GM19238 (cell line): ENCODE measurements around the gene HOXC12.

Experiments
- DNase-seq: peaks from one replicate; pipeline ENCODE4 v3.0.0; 2011; ENCODE audit warnings: low spot score; ENCODE audit not compliant: insufficient read length

Gene HOXC12

DNA sequence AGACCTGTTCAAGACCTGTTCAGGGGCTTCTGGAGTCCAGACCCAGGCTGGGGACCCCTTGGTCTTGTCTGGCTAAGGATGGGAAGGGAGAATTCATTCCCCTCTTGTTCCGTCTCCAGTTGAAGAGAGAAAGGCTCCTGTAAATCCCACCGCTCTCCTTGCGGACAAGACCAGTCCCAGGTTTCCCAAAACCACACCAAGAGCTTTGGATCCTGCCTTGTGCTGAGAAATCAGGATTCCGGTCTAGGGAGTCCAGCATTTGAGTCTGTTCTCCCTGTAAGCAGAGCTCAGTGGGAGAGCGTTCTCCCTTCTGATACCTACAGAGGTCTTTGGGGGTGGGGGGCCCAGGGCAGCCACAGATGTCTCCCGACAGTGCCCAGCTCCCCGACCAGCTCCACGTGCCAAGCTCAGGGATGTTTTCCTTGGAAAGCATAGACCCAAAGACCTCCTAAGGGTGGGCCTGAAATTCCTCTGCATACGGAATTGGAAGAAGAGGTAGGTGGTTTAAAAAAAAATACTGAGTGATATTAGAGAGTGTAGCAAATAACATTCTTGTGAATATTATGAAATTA lies 14.2 kb upstream of the HOXC12 start:
- DNase-seq = no peak

DNA sequence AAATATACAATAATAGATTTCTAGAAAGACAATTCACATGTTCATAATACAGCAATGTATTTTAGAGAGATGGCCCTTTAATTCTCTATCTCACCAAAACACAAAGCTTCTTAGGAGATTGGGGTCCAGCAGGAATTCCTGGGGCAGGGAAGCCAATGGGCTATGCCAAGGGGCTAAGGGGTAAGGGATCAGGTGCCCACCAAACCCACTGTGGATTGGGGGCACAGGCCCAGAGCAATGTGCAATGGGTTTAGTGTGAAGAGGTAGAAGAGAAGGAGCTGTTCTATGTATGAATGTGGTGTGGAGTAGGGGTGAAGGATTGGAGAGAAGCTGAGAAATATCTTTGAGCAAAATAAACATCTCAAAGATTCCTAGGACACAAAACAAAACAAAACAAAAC lies 13.5 kb upstream of the HOXC12 start:
- DNase-seq = no peak

DNA sequence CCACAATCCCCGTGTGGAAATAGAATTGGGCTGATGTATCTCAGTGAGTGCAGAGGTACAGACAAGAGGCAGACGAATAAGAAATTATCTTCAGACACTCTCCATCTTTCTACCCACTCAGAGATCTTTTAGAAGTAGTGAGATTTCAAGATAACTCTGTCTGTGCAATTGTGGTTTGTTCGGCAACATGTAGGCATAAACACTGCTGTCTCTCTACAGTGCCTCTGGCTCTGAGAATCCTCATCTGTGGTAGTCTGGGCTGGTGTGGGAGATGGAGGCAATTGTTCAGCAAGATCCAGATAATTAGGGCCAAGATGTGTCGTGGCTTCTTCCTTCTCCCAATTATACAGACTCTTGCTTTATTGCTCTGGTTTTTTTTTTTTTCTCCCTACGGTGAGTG lies 13.0 kb upstream of the HOXC12 start:
- no peak for DNase-seq

DNA sequence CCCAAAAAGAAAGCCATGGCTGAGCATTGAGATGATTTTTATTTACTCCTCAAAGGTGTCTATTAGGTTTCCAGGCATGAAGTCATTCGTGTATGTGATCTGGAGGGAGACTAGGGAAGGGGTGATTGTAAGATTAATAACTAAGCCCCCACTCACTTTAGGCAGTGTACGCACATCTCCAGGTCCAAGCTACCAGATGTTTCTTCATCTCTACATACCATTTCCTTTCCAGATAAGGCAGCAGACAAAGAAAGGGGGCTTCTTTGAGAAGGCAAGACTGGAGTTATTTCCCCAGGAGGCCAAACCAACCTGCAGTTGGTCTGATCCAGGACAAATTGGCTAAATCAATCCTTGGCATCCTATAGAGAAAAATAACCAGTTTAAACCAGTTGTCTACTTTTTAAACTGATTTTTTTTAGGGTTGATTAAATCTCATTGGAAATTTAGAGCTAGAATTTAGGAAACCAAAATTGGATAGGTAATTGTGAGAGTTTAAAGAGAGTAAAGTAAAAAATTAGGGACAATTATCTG lies 12.2 kb upstream of the HOXC12 start:
- no peak for DNase-seq

DNA sequence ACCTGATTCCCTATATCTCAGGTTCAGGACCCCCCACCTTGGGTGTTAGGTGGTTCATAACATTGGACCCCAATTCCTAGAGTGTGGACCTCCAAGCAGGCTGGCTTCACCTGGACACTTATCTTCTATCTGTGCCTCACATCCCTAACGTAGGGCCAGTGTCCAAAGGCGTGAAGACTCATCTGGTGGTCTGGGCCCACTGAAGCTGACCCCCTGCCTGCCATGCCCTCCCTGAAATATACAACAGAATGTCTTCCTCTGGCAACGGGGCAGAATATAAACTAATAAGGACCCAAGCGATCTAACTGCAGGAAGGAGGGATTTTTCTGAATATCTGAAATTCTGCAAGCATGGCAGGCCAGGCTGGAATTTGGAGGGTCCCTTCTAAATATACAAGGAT lies 10.5 kb upstream of the HOXC12 start:
- DNase-seq = no peak

DNA sequence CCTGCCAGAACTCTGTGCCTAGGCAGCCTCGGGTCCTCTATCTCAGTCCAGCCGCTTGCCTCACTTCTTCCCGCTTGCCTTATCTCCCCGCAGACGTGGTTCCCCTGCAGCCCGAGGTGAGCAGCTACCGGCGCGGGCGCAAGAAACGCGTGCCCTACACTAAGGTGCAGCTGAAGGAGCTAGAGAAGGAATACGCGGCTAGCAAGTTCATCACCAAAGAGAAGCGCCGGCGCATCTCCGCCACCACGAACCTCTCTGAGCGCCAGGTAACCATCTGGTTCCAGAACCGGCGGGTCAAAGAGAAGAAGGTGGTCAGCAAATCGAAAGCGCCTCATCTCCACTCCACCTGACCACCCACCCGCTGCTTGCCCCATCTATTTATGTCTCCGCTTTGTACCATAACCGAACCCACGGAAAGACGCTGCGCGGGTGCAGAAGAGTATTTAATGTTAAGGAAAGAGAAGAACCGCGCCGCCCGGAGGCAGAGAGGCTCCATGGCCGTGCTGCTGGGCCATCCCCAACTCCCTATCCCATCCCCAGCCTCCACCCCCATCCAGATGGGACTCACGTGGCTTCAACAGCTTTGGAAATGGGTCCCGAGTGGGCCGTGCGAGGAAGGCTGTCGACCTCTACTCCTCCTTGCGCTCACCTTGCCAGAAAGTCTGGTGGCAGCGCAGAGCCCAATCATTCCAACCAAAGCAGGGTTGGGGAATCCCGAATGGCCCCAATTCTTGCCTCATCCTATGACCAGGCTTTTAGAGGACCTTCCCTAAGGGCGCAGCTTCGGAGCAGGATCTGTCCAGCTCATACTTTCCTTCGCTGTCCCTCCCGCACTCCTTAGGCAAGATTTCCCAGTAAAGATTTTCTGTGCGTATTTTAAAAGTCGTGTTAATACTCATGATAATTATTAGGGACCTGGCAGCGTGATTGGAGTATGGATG lies 9.5 kb upstream of the HOXC12 start:
- no peak for DNase-seq

DNA sequence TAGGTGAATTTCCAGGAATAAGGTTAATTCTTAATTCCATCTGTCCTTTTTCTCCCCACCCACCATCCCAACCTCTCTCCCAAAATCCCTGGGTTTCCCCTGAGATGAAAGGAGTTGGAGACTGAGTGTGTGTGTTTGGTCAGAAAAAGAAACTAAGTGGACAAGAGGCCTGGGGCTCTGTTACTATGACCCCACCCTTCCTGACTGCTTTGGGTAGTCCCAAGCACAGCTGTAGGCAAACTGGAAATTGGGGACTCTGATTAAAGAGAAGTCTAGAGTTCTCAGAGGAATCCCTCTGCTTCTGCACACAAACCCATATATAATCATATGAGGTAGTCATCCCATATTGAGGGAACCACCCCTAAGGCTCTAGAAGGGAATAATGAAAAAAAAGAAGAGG lies 7.0 kb upstream of the HOXC12 start:
- DNase-seq = no peak

DNA sequence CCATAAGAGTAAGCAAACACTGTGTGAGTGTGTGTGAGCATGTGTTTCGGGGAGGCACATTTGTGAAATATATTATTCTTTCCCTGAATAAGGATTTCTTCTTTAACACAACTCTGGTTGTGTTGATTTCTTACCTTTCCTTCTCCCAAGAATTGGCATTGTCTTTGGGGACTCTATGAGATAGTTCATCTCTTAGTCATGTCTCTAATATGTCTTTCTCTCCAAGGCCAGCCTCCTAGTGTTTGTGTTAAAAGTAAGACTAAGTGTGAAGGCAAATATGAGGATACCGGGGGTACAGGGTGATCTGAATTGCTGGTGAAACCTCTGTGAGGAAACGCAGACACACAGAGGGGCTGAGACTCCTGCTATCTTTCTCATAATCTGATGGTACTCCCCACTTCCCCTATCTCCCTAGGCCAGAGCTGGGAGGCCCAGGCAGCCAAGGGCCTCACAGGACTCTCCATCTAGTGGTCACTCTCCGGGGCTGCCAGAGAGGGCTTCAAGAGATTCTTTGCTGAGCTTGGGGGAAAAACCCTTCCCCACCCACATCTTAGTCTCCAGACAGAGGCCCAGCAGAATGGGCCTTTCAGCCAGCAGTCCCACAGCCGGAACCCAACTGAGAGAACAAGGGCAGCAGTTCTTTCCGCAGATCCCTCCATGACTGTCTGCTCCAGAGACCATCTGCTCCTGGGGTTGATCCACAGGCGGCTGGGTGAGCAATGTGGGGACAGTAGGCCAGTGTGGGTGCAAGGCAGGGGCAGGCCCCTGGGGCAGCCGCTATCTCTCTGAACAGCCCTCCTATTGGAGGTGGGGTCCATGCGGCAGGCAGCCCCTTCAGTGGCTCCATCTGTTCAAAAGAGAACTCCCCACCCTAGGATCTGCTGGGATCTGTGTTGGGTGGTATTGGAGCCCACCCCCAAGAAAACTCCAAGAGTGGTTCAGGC lies 5.8 kb upstream of the HOXC12 start:
- DNase-seq = no peak

DNA sequence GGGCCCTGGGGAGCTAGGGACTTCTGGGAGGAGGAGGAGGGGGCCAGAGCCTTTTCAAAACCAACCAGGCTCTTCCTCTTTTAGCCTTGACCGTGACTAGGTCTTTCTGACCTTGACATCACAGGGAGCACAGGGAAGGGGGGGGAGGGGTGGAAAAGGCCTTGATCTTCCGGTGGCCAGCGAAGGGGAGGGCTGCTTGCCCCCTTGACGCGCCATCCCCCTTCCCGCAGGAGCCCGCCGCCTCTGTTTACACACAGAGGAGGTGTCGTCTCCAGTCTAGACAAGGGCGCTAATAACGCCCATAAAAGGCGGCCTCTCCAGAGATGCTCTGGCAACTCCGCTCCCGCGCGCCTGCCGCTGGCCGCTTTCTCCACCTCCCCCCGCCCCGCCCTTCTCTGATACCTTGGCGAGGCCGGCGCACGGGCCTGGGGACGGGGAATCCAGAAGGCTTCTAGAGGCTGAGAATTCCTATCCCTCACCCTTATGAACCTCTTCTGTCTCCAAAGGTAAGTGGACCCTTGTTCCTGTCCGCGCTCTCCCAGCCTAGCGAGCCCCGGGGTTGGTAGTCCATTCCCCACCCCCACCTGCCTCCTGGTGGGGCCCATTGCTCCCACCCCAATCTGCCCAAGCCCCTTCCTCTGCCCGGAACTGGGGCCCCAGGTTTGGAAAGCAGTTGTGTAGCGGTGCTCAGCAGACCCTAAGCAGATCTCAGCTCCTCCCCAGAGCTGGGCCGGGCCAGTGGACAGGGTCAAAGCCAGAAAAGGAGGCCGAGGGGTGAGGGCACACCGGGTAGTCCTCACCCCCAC lies 4.9 kb upstream of the HOXC12 start:
- no peak for DNase-seq

DNA sequence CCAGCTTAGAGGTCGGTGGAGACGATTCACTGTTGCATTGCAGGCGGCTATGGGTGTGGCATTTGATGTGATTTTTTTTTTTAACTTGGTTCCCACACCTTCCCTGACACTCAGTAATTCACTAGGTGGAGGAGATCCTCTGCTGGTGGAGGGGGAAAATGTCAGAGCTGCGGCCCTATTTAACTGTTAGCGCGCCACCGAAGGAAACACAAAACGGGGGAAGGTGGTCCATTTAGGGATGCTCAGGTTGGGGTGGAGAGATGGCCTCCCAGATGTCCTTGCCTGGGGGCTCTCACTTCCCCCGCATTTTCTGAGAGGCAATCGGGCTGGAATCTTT lies 4.3 kb upstream of the HOXC12 start:
- no peak for DNase-seq

DNA sequence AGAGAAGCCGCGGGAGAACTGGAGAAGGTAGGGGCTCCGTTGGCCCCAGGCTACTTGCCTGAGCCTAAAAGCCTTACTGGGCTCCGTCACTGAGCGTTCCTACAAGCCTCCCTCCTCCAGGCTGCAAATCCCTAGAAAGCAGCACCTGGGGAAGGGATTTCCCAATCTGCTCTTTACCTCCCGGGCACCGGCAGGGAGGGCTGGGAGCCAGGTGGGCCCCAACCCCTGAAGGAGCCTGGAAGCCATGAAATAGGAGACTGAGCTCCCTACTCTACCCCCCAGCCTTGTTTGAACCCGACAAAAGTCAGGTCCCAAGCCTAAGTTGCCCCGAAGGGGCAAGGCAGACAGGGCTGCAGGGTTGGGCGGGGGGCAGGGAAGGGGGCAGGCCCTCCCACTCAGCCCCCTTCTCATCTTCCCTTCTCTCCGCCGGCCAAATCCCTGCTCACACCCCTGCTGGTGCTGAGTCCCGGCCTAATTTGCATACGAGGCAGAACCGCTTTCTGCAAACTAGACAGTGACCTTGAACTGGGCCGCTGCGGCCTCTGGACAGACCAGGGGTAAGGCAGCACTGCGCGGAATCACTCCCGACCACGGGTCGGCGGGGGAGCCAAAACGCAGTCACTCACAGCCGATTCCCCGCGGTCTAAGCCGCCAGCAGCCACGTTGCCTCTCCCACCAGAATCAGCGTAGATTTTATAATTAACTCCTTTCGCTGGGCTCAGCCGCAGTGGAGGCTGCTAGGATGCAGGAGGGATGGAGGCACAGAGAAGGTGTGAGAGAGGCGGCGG lies 3.7 kb upstream of the HOXC12 start:
- no peak for DNase-seq

DNA sequence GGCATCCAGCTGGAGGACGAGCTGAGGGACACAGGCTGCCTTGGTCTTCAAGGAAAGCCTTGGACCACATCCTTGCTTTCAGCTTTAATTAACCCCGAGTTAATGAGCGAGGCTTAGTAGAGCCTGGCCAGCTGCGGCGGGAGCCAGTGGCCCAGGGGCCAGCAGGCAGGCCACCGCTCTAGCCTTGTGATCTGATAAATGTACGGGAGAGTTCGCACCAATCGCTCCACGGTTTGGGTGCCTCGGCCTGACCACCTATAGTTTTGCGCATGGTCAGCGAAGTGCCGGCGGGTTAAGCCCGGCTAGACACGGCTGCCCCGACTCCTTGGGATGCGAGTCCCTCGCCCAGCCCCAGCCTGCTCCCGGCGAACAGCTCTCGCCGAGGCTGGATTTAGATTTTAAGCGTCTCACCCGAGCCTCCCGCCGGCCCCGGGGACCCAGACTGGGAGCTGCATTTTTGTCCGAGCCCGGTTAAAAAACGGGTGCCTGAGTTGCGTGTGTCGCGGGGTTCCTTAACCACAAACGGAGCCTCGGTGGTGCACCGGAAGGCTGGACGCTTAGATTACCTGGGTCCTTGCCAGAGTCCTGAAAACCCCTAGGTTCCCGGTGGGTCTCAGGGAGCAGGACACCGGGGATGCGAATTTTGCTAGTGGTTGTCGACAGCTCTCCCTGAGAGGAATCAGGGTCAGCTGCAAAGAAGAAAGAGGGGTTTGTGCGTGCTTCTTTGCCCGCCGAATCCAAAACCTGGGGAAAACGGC lies 2.9 kb upstream of the HOXC12 start:
- DNase-seq = no peak

DNA sequence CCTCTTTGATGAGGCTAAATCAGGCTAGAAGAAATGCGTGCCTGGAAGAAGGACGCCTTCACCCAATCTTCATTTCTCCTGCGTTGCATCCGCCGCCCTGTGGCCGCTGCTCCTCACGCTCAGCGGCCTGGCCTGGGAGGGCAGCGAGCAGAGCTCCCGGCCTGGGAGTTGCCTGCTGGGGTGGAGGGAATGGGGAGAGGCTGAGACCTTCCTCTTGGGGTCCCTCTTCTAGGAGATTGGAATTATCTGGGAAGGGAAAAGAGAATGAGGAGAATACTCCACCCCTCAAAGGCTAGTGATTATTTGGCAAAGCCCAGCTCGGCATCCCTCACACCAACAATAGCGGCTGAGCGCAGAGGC lies 2.4 kb upstream of the HOXC12 start:
- no peak for DNase-seq

DNA sequence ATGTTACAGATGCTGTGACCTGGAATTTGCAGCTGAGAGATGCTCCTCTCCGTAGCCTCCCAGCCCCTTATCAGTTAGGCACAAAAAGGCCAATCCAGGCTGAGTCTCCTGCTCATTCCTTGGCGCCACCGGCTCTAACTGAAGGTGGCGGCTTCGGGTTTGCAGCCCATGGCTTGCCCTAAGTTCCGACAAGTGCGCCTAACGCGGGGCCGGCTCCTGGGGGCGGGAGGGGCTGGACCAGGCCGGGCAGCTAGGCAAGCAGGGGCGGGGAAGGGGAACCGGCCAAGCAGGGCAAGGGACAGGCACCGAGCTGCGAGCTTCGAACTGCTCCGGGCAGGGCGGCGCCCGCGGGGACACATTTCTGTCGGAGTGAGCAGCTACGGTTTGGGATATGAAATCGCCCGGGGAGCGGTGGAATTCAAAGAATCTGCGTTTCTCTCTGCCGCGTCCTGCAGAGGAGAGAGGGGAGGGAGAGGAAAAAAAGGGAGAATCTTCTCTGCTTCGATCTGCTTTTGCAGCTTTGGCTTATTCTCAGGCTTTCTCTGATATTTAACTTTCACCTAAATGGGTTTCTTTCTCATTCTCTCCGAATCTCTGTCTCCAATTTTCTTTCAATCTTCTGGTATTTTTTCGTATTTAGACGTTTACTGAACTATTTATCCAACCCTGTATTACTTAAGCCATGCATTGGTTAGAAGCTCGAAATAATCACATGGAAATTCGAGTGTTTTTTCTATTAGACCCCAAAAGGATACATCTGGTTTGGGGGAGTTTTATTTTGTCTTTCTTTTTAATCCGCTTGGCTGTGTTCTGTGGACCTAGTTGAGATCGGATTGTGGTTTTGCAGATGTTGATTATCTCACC lies 1.6 kb upstream of the HOXC12 start:
- no peak for DNase-seq

DNA sequence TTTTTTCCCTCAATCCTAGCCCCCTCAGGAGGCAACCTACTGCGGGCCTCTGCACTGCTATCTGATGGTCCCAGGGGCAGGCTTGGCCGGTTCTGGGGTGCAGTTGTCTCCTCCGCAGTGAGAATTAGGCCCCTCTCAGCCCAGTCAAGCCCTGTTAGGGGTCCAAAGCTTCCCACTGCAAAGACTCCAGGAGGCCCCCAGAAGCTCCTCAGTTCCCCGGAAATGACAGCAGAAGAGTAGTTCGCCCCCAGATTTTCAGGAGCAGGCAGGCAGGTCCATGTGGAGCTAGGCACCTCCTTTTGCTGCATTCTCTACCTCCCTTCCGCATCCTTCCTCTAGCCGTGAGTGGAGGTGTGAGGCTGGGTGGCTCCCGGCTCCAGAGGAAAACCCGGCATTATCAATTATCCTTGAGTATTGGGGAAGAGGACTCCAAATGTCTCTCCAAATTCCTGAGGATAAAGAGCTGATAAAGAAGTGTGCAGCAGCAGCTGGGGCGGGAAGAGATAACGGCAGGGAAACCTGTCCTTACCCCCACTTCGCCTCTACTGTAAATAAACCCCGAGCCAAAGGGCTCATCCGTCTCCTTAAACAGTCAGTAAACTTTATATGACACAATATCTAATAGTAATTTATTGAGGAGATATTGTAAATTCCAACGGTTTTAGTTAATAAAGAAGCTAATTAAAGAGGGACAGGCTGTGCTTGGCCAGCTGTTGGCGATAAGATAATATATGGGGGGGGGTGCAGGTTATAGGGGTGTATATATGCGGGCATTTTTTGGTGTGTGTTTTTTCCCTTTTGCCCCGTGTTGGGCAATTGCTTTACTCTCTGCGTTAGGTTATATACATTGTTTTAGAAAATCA lies 641 bp upstream of the HOXC12 start:
- DNase-seq = no peak

DNA sequence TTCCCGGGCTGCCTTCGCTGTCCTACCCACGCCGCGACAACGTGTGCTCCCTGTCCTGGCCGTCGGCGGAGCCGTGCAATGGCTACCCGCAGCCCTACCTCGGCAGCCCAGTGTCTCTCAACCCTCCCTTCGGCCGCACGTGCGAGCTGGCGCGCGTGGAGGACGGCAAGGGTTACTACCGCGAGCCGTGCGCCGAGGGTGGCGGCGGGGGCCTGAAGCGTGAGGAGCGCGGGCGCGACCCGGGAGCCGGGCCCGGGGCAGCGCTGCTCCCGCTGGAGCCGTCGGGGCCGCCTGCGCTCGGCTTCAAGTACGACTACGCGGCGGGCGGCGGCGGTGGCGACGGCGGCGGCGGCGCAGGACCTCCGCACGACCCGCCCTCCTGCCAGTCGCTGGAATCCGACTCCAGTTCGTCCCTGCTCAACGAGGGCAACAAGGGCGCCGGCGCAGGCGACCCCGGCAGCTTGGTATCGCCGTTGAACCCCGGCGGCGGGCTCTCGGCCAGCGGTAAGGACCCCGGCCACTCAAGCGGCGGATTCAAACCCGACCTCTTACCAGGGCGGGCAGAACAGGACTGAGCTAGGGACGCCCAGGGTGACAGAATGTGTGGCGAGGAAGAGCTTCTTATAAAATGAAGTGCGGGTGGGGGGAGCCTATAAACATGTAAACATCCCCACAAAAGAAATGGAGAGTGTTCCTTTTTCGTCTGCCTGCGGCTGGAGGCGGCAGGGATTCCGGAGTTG lies 503 bp downstream of the HOXC12 start:
- no peak for DNase-seq

DNA sequence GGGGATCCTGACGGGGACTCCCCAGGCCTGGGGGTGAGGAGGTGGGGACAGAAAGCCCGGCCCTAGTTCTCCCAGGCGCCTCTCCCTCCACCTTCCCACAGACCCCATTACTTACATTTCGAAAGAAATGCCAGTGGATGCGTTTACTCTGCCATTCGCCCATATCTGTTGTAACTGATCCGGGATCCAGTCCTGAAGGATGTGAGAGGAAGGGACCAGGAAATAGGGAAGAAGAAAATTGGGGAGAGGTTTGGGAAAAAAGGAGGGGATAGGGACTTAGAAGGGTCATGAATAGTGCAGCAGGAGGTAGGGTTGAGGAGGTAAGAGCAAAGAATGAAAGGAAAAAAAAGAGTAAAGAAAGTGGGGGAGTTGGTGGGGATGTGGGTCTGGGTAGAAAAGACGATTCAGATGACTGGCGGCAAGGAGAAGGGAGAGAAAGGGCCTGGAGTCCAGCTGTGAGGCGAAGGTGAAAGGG lies 1.1 kb downstream of the HOXC12 start:
- DNase-seq = no peak
